Activated effector memory CD4-positive, alpha-beta T cell treated with anti-CD3 and anti-CD28 coated beads, Interleukin-2, amount 50 U/mL, for 16 hours (primary cell): ENCODE data around the gene ATG9B.
A peak's percentile ranks its signal among the peaks of the same experiment; 100 is the strongest.
"Not testable (repeated sequence)": the region's sequence is repeated elsewhere in the genome, so short reads cannot be mapped to it uniquely, and the experiment has no call there.

Source experiments
- DNase-seq: peaks from one replicate; pipeline ENCODE4 v3.0.0-alpha.2; 2020

The ATG9B gene

GRCh38 chr7:151014950-151015349 lies 9.3 kb downstream of the ATG9B start:
- DNase-seq: no peak

DNA sequence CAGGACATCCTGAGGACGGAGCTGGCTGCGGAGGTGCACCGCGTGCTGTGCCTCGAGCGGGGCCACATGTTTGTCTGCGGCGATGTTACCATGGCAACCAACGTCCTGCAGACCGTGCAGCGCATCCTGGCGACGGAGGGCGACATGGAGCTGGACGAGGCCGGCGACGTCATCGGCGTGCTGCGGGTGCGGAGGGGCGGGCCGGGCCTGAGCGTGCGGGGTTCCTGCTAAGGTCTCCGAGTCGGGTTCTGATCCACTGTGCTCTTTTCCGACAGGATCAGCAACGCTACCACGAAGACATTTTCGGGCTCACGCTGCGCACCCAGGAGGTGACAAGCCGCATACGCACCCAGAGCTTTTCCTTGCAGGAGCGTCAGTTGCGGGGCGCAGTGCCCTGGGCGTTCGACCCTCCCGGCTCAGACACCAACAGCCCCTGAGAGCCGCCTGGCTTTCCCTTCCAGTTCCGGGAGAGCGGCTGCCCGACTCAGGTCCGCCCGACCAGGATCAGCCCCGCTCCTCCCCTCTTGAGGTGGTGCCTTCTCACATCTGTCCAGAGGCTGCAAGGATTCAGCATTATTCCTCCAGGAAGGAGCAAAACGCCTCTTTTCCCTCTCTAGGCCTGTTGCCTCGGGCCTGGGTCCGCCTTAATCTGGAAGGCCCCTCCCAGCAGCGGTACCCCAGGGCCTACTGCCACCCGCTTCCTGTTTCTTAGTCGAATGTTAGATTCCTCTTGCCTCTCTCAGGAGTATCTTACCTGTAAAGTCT lies 10.4 kb downstream of the ATG9B start:
- DNase-seq: peak; percentile 95

GRCh38 chr7:151013356-151013732 lies 10.9 kb downstream of the ATG9B start:
- no peak for DNase-seq

- no peak for DNase-seq
These were observed 11.4 kb downstream of the ATG9B start for GRCh38 chr7:151012911-151013347.

DNA sequence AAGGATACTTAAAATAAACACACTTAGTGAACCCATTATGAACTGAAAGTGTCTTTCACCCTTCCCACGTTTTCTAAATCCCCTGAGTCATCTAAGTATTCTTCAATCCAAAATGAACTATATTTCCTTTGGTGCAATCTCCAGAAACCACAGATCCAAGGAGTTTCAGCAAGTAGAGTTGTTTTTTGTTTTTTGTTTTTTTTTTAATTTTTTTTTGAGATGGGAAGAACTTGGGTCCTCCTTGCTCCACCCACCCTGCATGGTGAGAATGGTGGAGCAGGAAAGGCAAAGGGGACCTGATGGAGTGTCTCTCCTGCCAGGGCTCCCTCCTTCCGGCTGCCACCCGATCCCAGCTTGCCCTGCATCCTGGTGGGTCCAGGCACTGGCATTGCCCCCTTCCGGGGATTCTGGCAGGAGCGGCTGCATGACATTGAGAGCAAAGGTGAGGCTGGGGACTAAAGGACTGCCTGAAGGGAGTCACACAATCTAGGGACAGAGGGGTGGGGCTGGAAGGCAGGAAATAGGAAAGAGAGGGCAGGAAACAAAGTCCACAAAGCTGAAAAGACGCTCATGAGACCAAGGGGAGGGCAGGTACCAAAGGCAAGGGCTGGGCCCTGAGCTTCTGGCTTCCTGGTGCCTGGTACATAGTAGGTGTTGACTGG lies 12.1 kb downstream of the ATG9B start:
- no peak for DNase-seq

GRCh38 chr7:151011616-151012015 lies 12.7 kb downstream of the ATG9B start:
- not testable (repeated sequence) for DNase-seq

- DNase-seq: no peak
These were observed 13.2 kb downstream of the ATG9B start for GRCh38 chr7:151011097-151011409.

GRCh38 chr7:151010307-151011096 lies 13.8 kb downstream of the ATG9B start:
- peak; percentile 81 for DNase-seq

DNA sequence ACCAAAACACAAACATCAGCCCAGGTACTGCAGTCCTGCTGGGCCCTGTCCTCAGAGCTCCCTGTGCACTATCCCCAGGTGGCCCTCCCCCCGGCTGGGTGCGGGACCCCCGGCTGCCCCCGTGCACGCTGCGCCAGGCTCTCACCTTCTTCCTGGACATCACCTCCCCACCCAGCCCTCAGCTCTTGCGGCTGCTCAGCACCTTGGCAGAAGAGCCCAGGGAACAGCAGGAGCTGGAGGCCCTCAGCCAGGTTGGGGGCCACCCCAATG lies 14.3 kb downstream of the ATG9B start:
- DNase-seq: peak; percentile 62

DNA sequence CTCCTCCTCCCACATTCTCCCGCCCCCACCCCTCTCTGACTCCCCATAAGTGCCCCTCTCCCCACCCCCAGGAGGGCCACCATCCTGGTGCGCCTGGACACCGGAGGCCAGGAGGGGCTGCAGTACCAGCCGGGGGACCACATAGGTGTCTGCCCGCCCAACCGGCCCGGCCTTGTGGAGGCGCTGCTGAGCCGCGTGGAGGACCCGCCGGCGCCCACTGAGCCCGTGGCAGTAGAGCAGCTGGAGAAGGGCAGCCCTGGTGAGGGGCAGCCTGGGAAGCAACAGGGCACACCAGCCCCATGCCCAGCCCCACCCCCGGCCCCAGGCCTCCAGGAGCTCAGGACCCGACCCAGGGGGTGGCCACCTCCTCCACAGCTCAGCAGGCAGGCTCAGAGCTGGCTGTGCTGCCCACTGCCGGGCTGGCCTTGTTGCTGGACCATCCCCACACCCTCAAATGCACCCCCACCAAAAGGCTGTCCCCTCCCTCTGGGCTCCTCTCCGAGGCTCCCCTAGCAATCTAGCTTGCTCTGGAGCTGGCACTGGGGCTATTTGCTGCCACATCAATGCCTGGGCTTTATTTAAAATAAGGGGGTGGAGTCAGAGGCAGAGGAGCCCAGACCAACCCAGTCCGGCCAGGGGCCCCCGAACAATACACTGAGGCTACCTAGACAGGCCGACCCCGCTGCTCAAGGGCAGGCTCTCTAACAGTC lies 14.8 kb downstream of the ATG9B start:
- DNase-seq: peak; percentile 63

DNA sequence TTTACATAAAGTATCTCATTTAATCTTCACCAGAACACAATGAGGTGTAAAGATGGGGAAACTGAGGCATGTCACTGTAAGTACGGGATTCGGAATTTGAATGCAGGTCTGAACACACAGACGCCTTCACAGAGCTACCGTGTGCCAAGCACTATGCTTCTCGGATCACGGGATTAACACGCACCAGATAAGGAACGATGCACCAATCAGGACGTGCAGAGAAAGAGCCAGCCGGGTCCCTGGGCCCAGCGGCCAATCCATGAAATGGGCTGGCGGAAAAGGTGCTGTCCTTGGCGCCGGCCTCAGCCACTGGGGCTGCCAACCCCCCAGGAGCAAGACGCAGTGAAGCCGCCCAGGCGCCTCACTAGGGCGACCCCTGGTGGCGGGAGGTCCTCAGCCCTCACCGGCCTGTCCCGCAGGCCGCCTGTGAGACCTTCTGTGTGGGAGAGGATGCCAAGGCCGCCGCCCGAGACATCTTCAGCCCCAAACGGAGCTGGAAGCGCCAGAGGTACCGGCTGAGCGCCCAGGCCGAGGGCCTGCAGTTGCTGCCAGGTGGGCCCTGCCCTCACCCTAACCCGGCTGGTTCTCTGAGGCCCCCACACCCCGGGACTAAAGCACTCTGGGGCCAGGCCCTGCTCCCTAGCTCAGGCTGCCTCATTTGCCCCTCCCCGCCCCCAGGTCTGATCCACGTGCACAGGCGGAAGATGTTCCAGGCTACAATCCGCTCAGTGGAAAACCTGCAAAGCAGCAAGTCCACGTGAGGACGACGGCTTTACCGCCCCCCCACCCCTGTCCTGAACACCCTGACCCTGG lies 15.6 kb downstream of the ATG9B start:
- DNase-seq: peak; percentile 95

GRCh38 chr7:151008143-151008510 lies 16.2 kb downstream of the ATG9B start:
- peak; percentile 73 for DNase-seq

DNA sequence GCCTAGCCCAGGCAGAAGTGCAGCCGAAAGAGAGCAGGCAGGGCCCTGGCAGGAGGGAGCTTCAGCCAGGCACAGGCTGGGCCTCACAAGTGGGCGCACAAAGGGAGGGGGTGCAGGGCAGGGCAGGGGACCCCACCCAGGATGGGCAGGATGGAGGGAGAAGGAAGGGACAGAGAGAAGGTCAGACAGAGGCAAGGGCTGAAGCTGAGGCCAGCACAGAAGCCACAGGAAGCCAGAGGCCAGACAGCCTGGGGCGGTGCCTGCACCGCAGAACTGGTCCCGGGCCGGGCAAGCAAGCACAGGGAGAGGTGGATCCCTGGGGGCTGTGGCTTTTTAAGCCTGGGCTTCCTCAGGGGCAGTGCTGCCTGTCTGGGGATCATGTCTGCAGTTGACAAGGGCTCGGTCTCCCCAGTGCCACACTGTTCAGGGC lies 16.8 kb downstream of the ATG9B start:
- peak; percentile 63 for DNase-seq

DNA sequence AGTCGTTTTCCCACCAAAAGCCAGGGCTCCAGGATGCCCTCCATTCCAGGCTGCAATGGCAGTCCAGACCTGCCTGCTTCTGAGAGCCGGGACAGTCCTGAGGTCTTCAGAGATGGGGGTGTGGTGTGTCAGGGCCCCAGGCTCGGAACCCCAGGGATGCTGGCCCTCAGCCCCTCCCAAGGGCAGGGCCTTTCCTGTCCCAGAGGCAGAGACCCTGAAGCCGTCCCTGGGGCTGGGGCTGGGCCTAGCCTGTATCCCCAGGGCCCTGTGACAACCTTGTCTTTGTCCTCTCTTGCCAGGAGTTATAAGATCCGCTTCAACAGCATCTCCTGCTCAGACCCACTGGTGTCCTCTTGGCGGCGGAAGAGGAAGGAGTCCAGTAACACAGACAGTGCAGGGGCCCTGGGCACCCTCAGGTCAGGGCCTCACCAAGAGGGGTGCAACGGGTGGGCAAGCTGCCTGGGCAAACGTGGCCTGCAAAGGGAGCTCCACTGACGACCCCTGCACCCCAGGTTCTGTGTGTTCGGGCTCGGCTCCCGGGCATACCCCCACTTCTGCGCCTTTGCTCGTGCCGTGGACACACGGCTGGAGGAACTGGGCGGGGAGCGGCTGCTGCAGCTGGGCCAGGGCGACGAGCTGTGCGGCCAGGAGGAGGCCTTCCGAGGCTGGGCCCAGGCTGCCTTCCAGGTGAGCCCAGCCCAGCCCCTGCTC lies 17.5 kb downstream of the ATG9B start:
- no peak for DNase-seq

GRCh38 chr7:151005566-151005965 lies 18.7 kb downstream of the ATG9B start:
- no peak for DNase-seq

GRCh38 chr7:151003572-151003971 lies 20.7 kb downstream of the ATG9B start:
- no peak for DNase-seq

GRCh38 chr7:151001546-151001945 lies 22.7 kb downstream of the ATG9B start:
- no peak for DNase-seq

DNA sequence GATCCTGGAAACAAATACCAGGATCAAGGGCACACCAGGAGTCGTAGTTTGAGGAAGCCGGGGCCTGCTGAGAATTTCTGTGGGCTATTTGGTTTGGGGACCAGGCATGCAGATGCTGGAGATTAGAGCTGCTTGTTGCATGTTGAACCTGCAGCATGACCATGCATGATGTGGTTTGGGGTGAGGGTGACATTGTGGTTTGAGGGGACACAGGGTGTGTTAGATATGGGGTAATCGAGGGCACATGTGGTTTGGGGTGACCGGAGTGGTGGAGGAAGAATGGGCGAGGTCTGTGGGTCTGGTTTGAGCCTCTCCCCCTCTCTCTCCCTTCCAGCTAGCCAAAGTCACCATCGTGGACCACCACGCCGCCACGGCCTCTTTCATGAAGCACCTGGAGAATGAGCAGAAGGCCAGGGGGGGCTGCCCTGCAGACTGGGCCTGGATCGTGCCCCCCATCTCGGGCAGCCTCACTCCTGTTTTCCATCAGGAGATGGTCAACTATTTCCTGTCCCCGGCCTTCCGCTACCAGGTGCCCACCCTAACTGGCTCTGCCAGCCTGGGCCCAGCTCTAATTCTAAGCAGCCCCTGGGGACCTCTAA lies 23.3 kb downstream of the ATG9B start:
- no peak for DNase-seq

DNA sequence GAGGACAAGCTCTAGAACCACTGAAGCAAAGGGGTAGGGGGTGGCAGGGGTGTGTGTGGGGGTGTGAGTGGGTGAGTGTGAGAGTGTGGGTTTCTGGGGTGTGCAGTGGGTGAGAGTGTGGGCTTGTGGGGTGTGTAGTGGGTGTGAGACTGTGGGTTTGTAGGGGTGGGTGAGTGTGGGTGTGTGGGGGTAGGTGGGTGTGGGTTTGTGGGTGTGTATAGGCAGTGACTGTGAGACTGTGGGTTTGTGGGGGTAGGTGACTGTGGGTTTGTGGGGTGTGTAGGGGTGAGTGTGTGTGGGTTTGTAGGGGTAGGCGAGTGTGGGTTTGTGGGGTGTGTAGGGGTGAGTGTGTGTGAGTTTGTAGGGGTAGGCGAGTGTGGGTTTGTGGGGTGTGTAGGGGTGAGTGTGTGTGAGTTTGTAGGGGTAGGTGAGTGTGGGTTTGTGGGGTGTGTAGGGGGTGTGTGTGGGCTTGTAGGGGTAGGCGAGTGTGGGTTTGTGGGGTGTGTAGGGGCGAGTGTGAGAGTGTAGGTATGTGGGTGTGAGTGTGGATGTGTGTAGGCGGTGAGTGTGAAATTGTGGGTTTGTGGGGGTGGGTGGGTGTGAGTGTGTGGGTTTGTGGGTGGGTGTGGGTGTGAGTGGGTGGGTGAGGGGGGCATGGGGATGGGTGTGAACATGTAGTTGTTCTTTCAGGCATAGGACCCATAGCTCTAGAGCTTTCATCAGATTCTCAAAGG lies 24.6 kb downstream of the ATG9B start:
- DNase-seq: no peak

DNA sequence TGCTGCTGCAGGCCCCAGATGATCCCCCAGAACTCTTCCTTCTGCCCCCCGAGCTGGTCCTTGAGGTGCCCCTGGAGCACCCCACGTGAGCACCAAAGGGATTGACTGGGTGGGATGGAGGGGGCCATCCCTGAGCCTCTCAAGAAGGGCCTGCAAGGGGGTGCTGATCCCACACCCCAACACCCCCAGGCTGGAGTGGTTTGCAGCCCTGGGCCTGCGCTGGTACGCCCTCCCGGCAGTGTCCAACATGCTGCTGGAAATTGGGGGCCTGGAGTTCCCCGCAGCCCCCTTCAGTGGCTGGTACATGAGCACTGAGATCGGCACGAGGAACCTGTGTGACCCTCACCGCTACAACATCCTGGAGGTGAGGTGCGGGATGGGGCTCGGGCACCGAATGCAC lies 25.3 kb downstream of the ATG9B start:
- DNase-seq: no peak

DNA sequence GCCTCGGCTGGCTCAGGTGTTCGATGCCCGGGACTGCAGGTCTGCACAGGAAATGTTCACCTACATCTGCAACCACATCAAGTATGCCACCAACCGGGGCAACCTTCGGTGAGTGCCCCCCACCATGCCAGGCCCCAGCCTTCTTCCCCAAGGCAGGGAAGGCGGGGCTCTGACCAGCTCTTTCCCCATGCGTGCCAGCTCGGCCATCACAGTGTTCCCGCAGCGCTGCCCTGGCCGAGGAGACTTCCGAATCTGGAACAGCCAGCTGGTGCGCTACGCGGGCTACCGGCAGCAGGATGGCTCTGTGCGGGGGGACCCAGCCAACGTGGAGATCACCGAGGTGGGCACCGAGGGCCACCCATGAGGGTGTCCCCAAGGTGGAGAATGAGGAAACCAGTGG lies 26.0 kb downstream of the ATG9B start:
- DNase-seq: no peak
